GM18517 (cell line): Measurements from ENCODE around the gene NRXN2.
"Not testable (repeated sequence)": the region's sequence is repeated elsewhere in the genome, so short reads cannot be mapped to it uniquely, and the experiment has no call there.

ENCODE experiments used
- ATAC-seq: cut with Tn5 transposase; IDR thresholded peaks from one replicate; pipeline ENCODE4 v1.9.1; 2021; ENCODE audit warnings: mild to moderate bottlenecking, moderate library complexity; ENCODE audit not compliant: unreplicated experiment

Gene NRXN2

DNA sequence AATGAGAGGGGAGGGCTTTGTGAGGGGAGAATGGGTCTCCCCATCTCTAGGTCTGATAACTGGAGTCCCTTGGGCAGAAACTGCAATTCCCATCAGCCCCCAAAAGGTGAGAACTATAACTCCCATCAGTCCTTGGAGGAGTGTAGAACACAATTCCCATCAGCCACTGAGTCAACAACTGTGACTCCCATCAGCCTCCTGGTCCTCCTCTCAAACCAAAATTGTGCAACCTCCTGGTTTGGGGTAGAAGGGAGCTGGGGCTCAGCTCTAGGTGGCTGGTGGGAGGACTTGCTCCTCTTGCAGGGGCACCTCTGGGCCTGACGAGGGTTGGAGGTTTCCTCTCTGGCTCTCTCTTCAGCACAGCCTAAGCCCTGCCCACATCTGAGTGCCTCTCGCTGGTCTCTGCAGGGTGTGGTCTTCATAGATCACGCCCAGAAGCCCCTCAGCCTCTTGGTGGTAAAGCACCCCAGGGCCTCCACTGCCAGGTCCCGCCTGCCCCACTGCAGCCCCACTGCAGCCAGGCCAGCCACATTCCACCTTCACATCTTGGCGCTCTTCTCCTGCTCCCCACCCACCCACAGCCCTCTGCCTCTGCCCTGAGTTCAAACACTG, 113.5 kb downstream of the NRXN2 start:
- ATAC-seq: no peak

DNA sequence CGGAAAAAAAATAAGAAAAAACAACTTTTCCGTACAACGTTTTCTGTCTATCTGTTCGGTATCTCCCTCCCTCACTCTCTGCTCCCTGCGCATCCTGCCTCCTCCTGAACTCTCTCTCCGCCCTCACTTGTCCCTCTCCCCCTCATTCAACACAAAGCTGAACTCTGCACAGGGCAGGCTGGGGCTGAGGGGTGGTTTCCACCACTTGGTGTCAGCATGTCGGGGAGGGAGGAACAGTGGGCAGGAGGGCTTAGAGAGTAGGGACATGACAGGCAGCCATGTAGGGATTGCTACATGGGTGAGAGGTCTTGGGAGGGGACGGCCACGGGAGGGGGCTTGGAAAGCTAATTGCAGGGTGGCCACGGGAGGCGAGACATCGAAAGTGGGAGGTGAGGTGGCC, 114.4 kb downstream of the NRXN2 start:
- ATAC-seq: no peak

DNA sequence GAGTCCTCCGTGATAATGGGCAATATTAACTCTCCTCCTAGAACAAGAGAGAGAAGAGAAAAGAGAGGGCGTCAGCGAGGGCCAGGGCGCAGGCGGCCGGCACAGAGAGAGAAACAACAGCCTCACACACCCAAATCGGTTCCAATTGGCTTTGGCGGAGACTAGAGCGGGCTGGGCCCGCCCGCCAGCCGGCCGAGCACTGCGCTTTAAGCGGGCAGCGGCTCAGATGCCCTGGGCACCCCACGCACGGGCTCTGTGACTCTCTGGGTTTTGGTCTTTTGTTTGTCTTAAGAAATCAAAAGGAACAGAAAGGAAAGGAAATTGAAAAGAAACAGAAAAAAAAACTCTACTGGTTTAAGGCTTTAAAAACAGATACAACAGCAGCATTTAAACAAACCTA, 115.0 kb downstream of the NRXN2 start:
- ATAC-seq: no peak

DNA sequence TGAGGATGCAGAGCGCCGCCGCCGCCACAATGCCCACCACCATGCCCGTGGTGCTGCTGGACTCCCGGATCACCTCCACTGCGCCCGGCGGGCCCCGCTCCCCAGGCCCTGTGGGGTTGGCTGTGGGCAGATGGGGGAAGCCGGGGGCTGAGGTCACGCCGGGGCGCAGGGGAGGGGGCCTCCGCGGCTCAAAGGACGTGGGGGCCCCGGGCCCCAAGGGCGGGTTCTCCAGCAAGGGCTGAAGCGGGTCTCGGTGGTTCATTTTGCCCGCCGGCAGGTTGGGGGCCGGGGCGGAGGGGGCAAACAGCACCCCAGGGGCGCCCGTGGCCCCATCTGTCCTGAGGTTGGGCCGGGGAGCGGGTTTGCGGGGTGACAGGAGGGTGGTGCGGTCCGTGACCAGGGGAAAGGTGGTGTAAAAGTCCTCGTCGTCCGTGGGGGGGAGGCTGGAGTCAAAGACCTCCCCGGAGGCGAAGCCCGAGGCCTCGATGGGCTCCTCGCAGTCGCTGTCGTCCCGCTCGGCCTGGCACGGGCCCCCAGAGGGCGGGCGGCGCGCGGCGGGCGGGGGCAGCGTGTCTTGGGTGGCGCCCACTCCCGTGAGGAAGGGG, 115.5 kb downstream of the NRXN2 start:
- ATAC-seq: no peak

DNA sequence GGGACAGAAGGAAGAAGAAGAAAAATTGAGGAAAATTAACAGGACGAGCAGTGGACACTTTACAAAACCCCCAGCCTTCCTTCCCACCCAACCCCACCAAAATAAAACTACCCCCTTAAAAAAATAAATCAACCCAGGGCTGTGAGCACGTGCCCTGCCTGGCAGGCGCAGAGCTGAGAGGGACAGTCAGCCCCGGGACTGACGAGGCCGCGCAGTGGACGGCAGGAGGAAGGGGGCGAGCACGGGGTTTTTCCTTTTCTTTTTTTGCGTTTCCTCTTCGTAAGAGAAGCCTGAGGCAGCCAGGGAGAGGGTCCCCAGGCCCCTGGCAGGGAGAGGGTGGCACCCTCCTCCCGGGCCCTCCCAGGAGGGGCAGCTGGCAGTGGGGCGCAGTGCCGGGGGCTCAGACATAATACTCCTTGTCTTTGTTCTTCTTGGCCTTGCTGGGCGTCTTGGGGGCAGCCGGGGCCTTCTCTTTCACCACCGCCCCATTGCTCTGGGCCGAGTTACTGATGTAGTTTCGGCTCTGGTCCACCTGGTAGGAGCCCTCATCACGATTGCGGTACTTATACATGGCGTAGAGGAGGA, 116.1 kb downstream of the NRXN2 start:
- no peak for ATAC-seq

DNA sequence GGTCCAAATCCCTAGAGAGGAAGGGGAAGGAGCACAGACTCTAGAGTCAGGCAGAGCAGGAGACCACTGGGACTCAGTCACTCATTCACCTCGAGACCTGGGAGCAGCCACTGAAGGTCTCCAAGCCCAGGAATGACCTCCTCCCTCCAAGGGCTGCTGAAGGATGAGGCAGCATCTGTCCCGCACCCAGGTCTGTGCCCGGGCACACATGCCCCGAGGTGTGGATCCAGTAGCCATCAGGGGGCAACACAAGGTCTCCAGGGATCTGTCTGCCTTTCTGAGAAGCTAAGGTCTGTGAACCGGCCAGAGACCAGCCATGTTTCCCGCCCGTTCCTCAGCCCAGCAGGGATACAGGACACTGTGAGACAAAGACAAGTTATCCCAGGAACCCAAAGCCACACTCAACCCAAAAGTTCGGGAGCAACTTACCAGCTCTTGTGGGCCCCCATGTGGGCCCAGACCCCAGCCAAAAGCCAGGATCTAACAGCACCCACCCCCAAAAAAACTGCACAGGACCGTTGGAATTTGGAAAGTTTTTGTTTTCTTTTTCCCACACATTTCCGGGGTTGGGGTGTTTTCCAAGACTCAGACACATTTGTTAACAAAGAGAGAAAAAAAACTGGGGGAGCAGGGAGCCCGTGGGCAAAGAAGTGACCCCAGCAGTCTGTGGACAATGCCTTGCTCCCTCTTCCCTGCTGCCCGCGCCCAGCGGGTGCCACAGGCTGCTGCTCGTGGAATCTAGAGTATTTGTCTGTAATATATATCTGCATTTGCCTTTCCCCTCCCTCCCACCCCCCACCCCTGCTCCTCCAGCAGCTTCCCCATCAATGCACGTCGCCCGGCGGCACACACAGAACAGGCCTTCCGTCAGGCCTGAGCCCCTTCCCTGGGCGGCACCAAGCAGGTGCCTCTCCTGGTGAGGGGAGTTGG, 117.1 kb downstream of the NRXN2 start:
- no peak for ATAC-seq

DNA sequence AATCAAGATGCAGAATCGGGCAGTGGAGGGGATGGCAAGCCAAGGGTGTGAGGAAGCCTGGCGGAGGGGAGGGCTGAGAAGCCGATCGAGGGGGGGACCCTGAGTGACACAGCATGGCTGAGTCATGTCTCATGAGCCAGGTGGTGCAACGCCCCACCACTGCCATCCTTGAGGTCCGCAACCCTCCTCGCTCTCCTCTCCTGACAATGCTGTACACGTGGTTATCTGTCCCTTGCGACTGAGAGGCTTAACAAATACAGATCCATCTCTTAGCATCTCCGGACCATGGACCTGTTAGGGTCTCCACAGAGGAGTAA, 117.8 kb downstream of the NRXN2 start:
- no peak for ATAC-seq

DNA sequence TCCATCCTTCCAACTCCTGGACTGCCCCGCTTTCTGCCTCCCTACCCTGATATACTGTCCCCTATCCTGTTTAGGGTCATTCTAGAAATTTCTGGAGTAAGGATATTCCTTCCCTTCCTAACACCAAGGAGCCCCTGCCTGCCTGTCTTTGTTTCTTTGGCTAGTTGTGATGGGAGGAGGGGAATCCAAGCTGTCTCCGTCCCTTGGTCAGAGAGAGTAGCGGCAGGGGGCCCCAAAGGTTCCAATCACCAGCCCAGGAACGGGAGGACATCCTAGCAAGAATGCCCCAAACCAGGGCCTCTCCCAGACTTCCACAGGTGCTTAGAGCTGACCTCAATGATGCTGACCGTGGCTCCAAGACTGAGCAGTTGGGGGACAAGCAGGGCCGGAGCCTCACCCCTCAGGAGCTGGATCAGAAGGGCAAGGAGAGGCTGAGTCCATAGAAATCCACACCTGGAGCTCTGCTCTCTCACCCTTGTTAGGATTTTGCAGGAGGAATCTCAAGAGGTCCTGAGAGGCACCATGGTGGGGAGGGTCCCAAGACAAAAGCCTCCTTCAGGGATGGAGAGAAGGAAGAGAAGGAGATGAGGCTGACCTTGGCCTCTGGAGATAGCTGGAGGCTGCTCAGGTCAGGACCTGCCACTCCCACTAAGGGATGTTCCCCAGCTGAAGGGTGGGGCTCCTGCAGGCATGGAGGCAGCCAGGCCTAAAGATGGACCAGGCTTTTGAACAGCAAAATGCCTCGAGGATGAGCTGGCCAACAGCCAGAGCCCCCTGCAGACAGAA, 118.3 kb downstream of the NRXN2 start:
- ATAC-seq: no peak

DNA sequence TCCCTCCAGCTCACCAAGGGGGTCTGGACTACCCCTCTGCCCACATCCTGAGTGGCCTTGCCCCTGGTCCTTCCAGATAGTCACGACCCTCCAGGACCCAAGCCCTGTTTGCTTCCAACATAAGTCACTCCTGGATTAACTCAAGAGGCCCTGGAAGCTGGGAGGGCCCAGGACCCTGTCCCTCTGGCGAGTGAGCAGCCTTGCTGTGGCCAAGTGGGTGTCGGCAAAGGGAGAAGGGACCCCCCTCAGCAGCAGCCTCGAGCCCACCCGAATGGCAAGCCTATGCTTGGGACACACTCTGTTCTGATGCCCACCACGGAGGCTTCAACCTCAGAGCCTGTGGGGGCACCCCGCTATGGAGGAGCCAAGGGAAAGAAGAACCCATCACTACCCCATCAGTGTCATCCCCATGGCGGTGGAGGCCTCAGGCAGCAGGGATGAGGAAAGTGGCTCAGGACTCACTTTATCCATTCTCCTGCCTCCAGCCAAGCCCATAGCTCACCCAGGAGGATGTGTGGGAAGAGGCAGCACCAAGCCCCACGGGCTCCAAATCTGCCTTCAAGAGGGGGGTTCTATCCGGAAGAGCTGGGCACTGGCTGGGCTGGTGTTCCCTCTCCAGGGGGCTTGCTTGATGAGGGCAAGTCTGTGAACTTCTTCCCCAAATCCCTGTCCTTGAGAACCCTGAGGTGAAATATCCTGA, 119.4 kb downstream of the NRXN2 start:
- ATAC-seq: no peak

DNA sequence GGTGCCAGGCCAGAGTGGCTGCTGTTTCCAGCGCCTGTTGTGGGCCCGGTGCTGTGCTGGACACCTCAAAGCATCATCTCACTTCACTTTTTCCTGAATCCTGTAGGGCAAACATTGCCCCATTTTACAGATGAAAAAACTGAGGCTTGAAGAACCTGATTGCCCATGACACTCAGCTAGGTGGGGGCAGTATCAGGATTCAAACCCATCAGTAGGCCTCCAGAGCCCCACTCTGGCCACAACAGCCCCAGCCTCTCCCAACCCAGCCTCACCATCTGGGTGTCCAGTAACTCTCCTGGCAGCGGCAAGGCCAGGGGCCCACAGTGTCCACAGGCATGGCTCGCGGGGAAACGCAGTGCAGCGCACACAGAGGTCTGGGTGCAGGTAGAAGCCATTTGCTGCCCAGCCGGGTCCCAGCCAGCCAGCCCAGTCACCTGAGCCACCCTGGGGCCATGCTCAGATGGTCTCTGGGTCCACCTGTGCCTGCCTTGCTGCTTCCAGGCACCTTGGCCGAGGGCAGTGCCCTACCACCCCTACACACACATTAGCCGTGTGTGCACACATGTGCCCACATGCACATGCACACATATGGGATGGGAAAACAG, 120.4 kb downstream of the NRXN2 start:
- ATAC-seq: no peak

DNA sequence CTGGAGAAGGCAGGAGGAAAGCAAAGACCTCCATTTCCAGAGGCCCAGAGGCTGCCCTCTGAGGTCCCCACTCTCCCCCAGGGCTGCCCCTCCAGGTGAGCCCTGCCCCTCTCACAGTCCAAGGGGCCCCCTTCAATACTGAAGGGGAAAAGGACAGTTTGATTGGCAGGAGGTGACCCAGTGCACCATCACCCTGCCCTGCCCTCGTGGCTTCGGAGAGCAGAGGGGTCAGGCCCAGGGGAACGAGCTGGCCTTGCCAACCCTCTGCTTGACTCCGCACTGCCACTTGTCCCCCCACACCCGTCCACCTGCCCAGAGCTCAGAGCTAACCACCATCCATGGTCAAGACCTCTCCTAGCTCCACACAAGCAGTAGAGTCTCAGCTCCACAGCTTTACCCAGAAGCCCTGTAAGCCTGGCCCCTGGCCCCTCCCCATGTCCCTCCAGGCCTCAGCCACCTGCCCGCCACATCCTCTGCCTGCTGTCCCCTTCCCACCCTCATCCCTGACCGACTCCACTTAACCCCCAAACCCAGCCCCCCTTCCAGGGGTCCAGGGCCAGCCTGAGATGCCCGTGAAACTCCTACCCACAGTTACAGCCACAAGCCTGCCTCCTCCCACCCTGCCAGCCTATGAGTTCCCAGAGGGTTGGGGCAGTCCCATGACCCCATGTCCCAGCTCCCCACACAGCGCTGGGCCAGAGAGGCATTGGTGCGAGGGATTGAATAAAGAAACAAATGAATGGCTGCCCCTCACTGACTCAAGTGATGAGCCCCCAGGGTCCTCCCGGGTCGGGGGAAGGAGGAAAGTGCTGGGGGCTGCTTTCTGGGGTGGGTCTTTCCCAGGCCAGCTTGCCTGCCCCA, 121.2 kb downstream of the NRXN2 start:
- ATAC-seq: no peak

DNA sequence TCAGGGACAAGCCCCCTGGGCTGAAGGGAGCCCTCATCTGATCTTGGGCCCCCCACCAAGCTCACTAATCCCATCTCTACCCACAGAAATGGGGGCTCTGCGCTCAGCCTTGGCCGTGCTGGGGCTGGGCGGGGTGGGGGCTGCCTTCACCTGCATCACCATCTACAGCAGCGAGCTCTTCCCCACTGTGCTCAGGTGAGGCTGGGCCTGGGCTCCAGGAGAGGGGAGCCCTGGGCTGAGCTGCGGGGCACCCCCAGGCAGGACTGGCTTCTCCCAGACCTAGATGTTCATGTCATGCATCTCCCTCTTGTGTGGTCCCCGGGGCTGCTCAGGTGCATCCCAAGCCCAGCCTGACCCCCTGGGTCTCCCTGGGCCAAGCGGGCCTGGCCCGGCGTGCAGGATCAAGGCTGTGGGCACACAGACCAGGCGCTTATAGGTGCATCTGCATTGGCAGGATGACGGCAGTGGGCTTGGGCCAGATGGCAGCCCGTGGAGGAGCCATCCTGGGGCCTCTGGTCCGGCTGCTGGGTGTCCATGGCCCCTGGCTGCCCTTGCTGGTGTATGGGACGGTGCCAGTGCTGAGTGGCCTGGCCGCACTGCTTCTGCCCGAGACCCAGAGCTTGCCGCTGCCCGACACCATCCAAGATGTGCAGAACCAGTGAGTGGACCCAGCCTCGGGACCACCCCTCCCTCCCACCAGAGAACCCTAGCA, 122.6 kb downstream of the NRXN2 start:
- ATAC-seq: no peak

DNA sequence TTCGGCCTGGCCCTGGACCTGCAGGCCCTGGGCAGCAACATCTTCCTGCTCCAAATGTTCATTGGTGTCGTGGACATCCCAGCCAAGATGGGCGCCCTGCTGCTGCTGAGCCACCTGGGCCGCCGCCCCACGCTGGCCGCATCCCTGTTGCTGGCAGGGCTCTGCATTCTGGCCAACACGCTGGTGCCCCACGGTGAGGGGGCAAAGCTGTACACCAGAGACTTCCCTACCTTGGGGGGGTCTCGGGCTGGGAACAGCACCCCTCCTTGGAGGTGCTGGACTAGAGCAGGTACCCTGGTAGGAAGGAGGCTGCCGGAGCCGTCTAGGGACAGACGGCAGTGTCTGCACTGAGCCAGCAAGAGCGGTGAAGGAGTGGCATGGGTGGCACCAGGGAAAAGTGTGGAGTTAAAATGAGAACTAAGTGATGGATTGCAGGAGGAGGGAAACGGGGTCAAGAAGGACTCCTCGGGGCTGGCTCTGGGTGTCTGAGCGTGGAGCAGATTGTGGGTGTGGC, 123.2 kb downstream of the NRXN2 start:
- ATAC-seq: no peak

DNA sequence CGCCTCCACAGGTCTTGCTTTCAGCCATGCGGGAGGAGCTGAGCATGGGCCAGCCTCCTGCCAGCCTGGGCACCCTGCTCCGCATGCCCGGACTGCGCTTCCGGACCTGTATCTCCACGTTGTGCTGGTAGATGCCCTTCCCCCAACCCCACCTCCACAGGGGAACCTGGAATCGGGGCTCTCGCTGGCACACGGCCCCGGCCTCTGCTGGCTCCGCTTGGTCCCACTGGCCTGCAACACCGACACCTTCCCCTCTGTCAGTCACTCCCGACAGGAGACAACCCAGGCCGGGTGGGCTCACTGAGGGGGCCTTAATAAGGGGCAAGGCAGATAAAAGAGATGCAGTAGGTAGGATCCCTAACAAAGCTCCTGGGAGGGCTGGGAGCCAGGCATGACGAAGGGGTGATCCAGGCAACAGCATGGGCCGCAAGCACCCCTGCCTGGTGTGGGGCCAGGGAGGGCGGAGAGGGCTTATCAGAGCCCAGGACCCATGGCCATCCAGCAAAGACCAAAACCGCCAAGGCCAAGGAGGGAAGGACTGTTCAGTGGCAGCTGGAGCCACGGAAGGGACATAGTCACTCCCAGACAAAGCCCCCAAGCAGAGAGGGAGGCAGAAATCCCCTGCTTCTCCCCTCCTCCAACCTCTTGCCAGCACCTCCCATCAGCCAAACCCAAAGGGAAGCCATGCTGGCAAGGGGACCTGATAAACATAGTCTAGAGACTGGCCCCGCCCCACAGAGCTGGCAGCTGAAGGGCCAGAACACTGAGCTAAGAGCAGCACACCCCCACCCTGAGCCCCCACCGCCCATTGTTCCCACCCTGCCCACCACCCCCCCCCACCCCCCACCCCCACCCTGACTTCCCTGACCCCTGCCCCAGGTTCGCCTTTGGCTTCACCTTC, 124.0 kb downstream of the NRXN2 start:
- no peak for ATAC-seq

DNA sequence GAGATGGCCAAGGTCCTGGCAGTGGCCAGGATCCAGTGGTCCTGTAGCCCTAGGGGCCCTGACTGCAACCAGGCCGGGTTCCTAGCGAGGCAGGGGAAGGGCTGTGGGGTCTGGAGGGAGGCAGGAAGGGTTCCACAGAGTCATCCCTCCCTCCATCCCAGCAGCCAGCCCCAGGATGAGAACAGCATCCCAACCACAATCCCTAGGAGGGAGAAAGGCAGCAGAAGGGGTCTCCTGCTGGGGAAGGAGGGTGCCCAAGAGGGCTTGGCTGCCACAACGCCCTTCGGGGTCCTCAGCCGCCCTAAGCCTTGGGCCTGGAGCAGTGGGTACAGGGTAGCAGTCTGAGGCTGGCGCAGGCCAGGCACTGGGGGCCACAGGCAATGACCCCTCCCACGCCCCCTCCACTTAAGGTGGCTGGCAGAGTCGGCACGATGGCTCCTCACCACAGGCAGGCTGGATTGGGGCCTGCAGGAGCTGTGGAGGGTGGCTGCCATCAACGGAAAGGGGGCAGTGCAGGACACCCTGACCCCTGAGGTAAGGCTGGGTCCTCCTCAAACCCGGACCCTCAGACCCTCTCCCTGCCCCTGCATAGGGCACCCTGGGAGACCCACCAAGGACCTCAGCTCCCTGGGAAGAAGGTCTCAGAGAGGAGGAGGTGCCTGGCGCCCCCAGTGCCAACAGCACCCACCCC, 124.7 kb downstream of the NRXN2 start:
- no peak for ATAC-seq

DNA sequence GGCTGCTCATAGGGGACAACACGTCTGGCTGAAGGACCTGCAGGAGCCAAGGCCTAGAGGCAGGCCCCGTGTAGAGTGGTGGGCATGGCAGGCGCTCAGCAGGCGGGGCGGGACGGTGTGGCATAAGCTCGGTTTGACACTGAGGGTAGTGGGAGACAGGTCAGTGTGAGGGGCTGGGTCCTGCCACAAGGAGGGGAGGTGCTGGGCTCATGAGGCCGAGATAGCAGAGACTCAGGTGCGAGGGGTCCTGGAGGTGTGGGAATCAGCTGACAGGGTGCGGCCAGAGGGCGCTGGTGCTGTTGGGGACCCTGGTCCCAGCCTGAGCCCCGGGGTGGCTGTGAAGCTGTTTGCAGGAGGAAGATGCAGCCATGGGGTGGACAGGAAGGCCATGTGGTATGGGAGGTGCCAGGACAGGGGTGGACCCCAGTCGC, 125.3 kb downstream of the NRXN2 start:
- no peak for ATAC-seq

DNA sequence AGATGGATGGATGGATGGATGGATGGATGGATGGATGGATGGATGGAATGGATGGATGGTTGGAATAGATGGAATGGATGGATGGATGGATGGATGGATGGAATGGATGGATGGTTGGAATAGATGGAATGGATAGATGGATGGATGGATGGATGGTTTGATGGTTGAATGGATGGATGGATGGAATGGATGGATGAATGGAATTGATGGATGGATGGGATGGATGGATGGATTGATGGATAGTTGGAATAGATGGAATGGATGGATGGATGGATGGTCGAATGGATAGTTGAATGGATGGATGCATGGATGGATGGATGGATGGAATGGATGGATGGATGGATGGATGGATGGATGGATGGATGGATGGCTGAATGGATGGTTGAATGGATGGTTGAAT, 127.1 kb downstream of the NRXN2 start:
- ATAC-seq: not testable (repeated sequence)
